ENCODE results near the gene FAIM. TPM values are rescaled to one million over a fixed set of nuclear protein-coding genes. Genes with fewer than 3 reads are reported as not detected.

The FAIM gene
- total RNA-seq (2014; rRNA removed; shearing (Covaris generic)) (not detected in 2 replicates), total RNA-seq (2022) (2.0 and 3.1 TPM in 2 replicates), Bru-seq, nascent RNA (percentile 48 among the genes with signal in this experiment), BruChase-seq, experiment 1, labeled RNA remaining after a 6-hour chase (percentile 37 among the genes with signal in this experiment), BruChase-seq, experiment 2, labeled RNA remaining after a 2-hour chase (percentile 43 among the genes with signal in this experiment)
- long read RNA-seq, transcript FAIM-204 (5 exons, 946 nt): major isoform, 6 of 7 reads
- long read RNA-seq, partial matches to known transcripts: 0 of 7 reads
- long read RNA-seq, other reads (novel, unspliced or antisense): 1 of 7 reads

- no TSS peak for BruUV-seq (replicated peaks)
- H4K20me1 ChIP-seq (ENCODE audit: insufficient read depth, low read length): no peaks in the 10 kb centered on the region
- POLR2A ChIA-PET: interaction anchor here (0.6 to 1.1 kb wide), 2 partner anchors 52 to 98 kb away, joined by 3 to 4 read pairs; no protein-coding TSS in a partner anchor
- H3K4me2 ChIP-seq (ENCODE audit: low read length): peak within 1 kb of the TSS; percentile 59; the same call in 1 of the 2 replicates
- H3K9me3 ChIP-seq (ENCODE audit: low read length): no peaks in the 10 kb centered on the region
- CTCF ChIA-PET (ENCODE audit: unreplicated experiment): no interaction called here
- H3K9me2 ChIP-seq (ENCODE audit: insufficient read depth, low read length): no peaks in the 10 kb centered on the region
- no peaks in the 10 kb centered on the region for H3K36me3 ChIP-seq (ENCODE audit: insufficient read depth, low read length)
- H3K27ac ChIP-seq (ENCODE audit: low read depth, low read length, poor library complexity, severe bottlenecking): no peak within 1 kb of the TSS
- DNase-seq (ENCODE audit: low spot score): no peak
- TF ChIP-seq EZH2phosphoT487 (IDR thresholded peaks at IDR 0.05; ENCODE audit: borderline replicate concordance, low read depth, low read length) (no peak), CTCF (conservative IDR thresholded peaks at IDR 0.05; ENCODE audit: low read length) (no peak)
- no peak within 1 kb of the TSS for H3K4me3 ChIP-seq (ENCODE audit: low read depth, low read length, poor library complexity, severe bottlenecking)
- no peaks in the 10 kb centered on the region for H3K4me1 ChIP-seq (ENCODE audit: insufficient read depth, low read length, poor library complexity, severe bottlenecking)
- peak within 1 kb of the TSS; percentile 28; the same call in 1 of the 2 replicates for H2AFZ ChIP-seq (ENCODE audit: low read length)
- intact Hi-C loops (cut with micrococcal nuclease; ENCODE audit: unreplicated experiment): no loop called here
- no peaks in the 10 kb centered on the region for H3K79me2 ChIP-seq (ENCODE audit: insufficient read depth, low read depth, low read length)
Observed at GRCh38 chr3:138608322-138609135, at the start of gene FAIM. Gene FAIM, plus strand, starts transcription at chr3:138608771. Its CDS starts 10,956 bp downstream, at chr3:138619727.

- DNase-seq (ENCODE audit: low spot score): no peak
- ChIA-PET CTCF (ENCODE audit: unreplicated experiment) (no interaction called here), POLR2A (interaction anchor here (0.9 to 1.3 kb wide), 3 partner anchors 9 to 35 kb away, joined by 3 to 4 read pairs (median 3); partner anchors contain the start of gene CEP70)
- BruUV-seq (replicated peaks): no TSS peak
- Histone ChIP-seq H3K27ac (ENCODE audit: low read depth, low read length, poor library complexity, severe bottlenecking) (no peak overlapping the region), H3K9me3 (ENCODE audit: low read length) (no peaks in the 10 kb centered on the region), H3K4me1 (ENCODE audit: insufficient read depth, low read length, poor library complexity, severe bottlenecking) (no peaks in the 10 kb centered on the region), H3K36me3 (ENCODE audit: insufficient read depth, low read length) (peaks cover 10% of the 10 kb centered on the region; the same call in 1 of the 2 replicates), H3K9me2 (ENCODE audit: insufficient read depth, low read length) (no peaks in the 10 kb centered on the region), H2AFZ (ENCODE audit: low read length) (no peak overlapping the region), H4K20me1 (ENCODE audit: insufficient read depth, low read length) (no peaks in the 10 kb centered on the region), H3K79me2 (ENCODE audit: insufficient read depth, low read depth, low read length) (no peaks in the 10 kb centered on the region), H3K4me3 (ENCODE audit: low read depth, low read length, poor library complexity, severe bottlenecking) (no peak overlapping the region), H3K4me2 (ENCODE audit: low read length) (no peak overlapping the region)
- intact Hi-C loops (cut with micrococcal nuclease; ENCODE audit: unreplicated experiment): no loop called here
- no peak for TF ChIP-seq CTCF (conservative IDR thresholded peaks at IDR 0.05; ENCODE audit: low read length)
- no peak for TF ChIP-seq EZH2phosphoT487 (IDR thresholded peaks at IDR 0.05; ENCODE audit: borderline replicate concordance, low read depth, low read length)
Observed at GRCh38 chr3:138559134-138559533, 49.4 kb upstream of the FAIM start.
